B cell (primary cell): ENCODE measurements around the gene GPRC6A. TPM values are rescaled to one million over a fixed set of nuclear protein-coding genes. Genes with fewer than 3 reads are reported as not detected.

Source experiments
- ATAC-seq: fragments of 200-7000 bp; cut with Tn5 transposase; one replicate; pipeline ENCODE4 v1.10.0; 2021; ENCODE audit warnings: low read depth, mild to moderate bottlenecking, moderate number of reproducible peaks, moderate library complexity
- CTCF ChIA-PET: fragments of 350-600 bp; sonication (Branson Sonifier 250); formaldehyde crosslinking; loops from one replicate; lab custom pipeline; 2021; ENCODE audit warnings: antibody characterized with exemption, inconsistent platforms; lab: Charles Lee
- POLR2A ChIA-PET: fragments of 350-600 bp; sonication (Branson Sonifier 250); formaldehyde crosslinking; loops from one replicate; lab custom pipeline; 2021; ENCODE audit warnings: antibody characterized with exemption; lab: Charles Lee
- DNase-seq: peaks from one replicate; pipeline ENCODE4 v3.0.0; 2013
- H2AFZ ChIP-seq: 2 replicates; pipeline ENCODE4 v1.6.1; 2012; ENCODE audit warnings: mild to moderate bottlenecking, low read depth, low read length; ENCODE audit not compliant: insufficient read depth, poor library complexity, severe bottlenecking
- H3K27ac ChIP-seq, 2 donors: 1 replicate in 1 of 2; 2 replicates in 1 of 2; pipeline ENCODE4 v1.5.1; 2012 to 2013; ENCODE audit warnings: low read length in 2 of 2, mild to moderate bottlenecking in 2 of 2, moderate library complexity in 1 of 2
- H3K27me3 ChIP-seq, 4 experiments: fragments of 200-600 bp in 1 of 4; sonication (generic) in 1 of 4; replicated peaks in 1 of 4; 1 replicate in 2 of 4; 2 replicates in 2 of 4; pipeline versions ENCODE4 v1.6.1 to v1.7.0; 2013 to 2016; ENCODE audit warnings: low read length in 3 of 4, mild to moderate bottlenecking in 2 of 4, mixed read lengths in 1 of 4, moderate library complexity in 1 of 4; ENCODE audit not compliant: insufficient read depth in 4 of 4, control insufficient read depth in 3 of 4; ENCODE audit errors: control extremely low read depth in 1 of 4
- H3K36me3 ChIP-seq, 2 experiments: replicated peaks in 1 of 2; 1 replicate in 1 of 2; 2 replicates in 1 of 2; pipeline versions ENCODE4 v1.6.1 to v1.7.1; 2013; ENCODE audit warnings: low read length in 1 of 2; ENCODE audit not compliant: insufficient read depth in 2 of 2, control insufficient read depth in 1 of 2; ENCODE audit errors: control extremely low read depth in 1 of 2, extremely low read depth in 1 of 2
- H3K4me1 ChIP-seq, 2 donors: fragments of 200-600 bp in 1 of 2; sonication (generic) in 1 of 2; 1 replicate in 1 of 2; 2 replicates in 1 of 2; pipeline versions ENCODE4 v1.5.1 to v1.6.1; 2013 to 2017; ENCODE audit warnings: low read length in 2 of 2; ENCODE audit not compliant: control insufficient read depth in 2 of 2, insufficient read depth in 2 of 2
- H3K4me2 ChIP-seq: replicated peaks from 2 replicates; pipeline ENCODE3; 2012; ENCODE audit warnings: mild to moderate bottlenecking, low read depth, low read length; ENCODE audit not compliant: poor library complexity, severe bottlenecking
- H3K4me3 ChIP-seq, 5 experiments: fragments of 200-600 bp in 1 of 5; sonication (generic) in 1 of 5; 1 replicate in 3 of 5; 2 replicates in 2 of 5; pipeline versions ENCODE4 v1.5.1 to v1.7.0; 2011 to 2016; ENCODE audit warnings: low read length in 4 of 5, mild to moderate bottlenecking in 4 of 5, low read depth in 2 of 5, control low read depth in 1 of 5, moderate library complexity in 1 of 5; ENCODE audit not compliant: insufficient read depth in 1 of 5; ENCODE audit errors: control extremely low read depth in 1 of 5, extremely low read depth in 1 of 5
- H3K79me2 ChIP-seq: fragments of 200-600 bp; sonication (generic); one replicate; pipeline ENCODE4 v1.6.0; 2016; ENCODE audit warnings: low read length; ENCODE audit not compliant: control insufficient read depth, insufficient read depth
- H3K9ac ChIP-seq: fragments of 200-600 bp; sonication (generic); 2 replicates; pipeline ENCODE4 v1.6.1; 2017; ENCODE audit warnings: mild to moderate bottlenecking, low read length, moderate library complexity
- H3K9me3 ChIP-seq, 3 donors: one replicate each; pipeline versions ENCODE4 v1.6.1 to v1.7.1; 2013; ENCODE audit warnings: low read length in 2 of 3; ENCODE audit not compliant: control insufficient read depth in 2 of 3, insufficient read depth in 1 of 3; ENCODE audit errors: control extremely low read depth in 1 of 3
- H4K20me1 ChIP-seq: 2 replicates; pipeline ENCODE4 v1.6.0; 2012; ENCODE audit warnings: mild to moderate bottlenecking, low read length; ENCODE audit not compliant: insufficient read depth, control insufficient read depth, poor library complexity, severe bottlenecking
- H3K27ac Mint-ChIP-seq: one replicate; pipeline ENCODE4 v1.8.0; 2021; ENCODE audit warnings: mixed read lengths
- H3K27me3 Mint-ChIP-seq: one replicate; pipeline ENCODE4 v1.8.0; 2021; ENCODE audit warnings: mixed read lengths
- H3K4me1 Mint-ChIP-seq: one replicate; pipeline ENCODE4 v1.8.0; 2021; ENCODE audit warnings: mixed read lengths
- H3K4me3 Mint-ChIP-seq: one replicate; pipeline ENCODE4 v1.8.0; 2021; ENCODE audit warnings: mixed read lengths
- H3K9me3 Mint-ChIP-seq: one replicate; pipeline ENCODE4 v1.8.0; 2022; ENCODE audit warnings: mixed read lengths; ENCODE audit not compliant: insufficient read depth
- CTCF ChIP-seq: fragments of 200-600 bp; IDR thresholded peaks from one replicate; pipeline ENCODE4 v1.8.0; 2022; ENCODE audit warnings: antibody characterized with exemption, mild to moderate bottlenecking
- EZH2 ChIP-seq: IDR thresholded peaks from 2 replicates; pipeline ENCODE4 v1.6.1; 2012; ENCODE audit warnings: borderline replicate concordance, low read depth, mild to moderate bottlenecking, moderate library complexity, low read length; ENCODE audit not compliant: insufficient read depth, poor library complexity, severe bottlenecking
- WGBS: methylation state at CpG from one replicate; pipeline ENCODE4 v1.1.5; 2013; ENCODE audit warnings: missing lambda C conversion rate; ENCODE audit not compliant: insufficient coverage; 5-methylcytosine and 5-hydroxymethylcytosine counted together
- intact Hi-C: fragments of 100-400 bp; cut with micrococcal nuclease; formaldehyde crosslinking; loops from one replicate; pipeline ENCODE4 v1.10.0; 2022
- polyA plus RNA-seq: library from polyadenylated mRNA; depleted of rRNA; stranded (reverse); fragments of >200 nt; gene quantifications from 2 replicates; pipeline ENCODE4 v1.2.3, GENCODE V29; 2012
- total RNA-seq, 2 donors: library from RNA; stranded (reverse); fragments of 120-200 nt in 1 of 2; gene quantifications; 1 replicate in 1 of 2; 2 replicates in 1 of 2; pipeline versions ENCODE4 v1.2.3 to v1.2.4, GENCODE V29; 2013 to 2022

The GPRC6A gene
- total and polyA plus RNA-seq, 2 donors (not counting 1 experiment from before 2014, with no cell fraction given) = not detected

GRCh38 chr6:116766506-116767176, 62.2 kb downstream of the GPRC6A start:
- Histone ChIP-seq H3K9ac (no peak overlapping the region), H3K79me2 (no peaks in the 10 kb centered on the region), H3K36me3 (no peaks in the 10 kb centered on the region), H3K9me3 (peaks cover 0 to 5% (median 0%) of the 10 kb centered on the region in 3 donors), H3K27ac (no peak overlapping the region), H3K4me2 (no peak overlapping the region), H3K27me3 (peaks cover 0 to 28% (median 20%) of the 10 kb centered on the region in 4 experiments), H4K20me1 (no peaks in the 10 kb centered on the region), H3K4me1 (peaks cover 9 to 19% of the 10 kb centered on the region in 2 donors), H3K4me3 (no peak overlapping the region), H2AFZ (no peak overlapping the region)
- TF ChIP-seq CTCF (no peak), EZH2 (no peak)
- peaks cover 55% of the 10 kb centered on the region for H3K27me3 Mint-ChIP-seq
- no peak overlapping the region for H3K27ac Mint-ChIP-seq
- DNase-seq = no peak
- H3K4me3 Mint-ChIP-seq = peak overlapping the region; percentile 81
- H3K9me3 Mint-ChIP-seq = no peaks in the 10 kb centered on the region
- 71% methylated on average over 1 of the region's 5 CpGs for WGBS
- ChIA-PET CTCF (interaction anchor here (0.8 kb wide), 1 partner anchor 13 kb away, joined by 4 read pairs; no protein-coding TSS in a partner anchor), POLR2A (no interaction called here)
- intact Hi-C loops = no loop called here
- peaks cover 14% of the 10 kb centered on the region for H3K4me1 Mint-ChIP-seq
- ATAC-seq = no peak
